Muscle of leg (tissue), 11 donors: ENCODE data around the gene VKORC1. TPM values are rescaled to one million over a fixed set of nuclear protein-coding genes. Genes with fewer than 3 reads are reported as not detected.
"Not testable (repeated sequence)": the region's sequence is repeated elsewhere in the genome, so short reads cannot be mapped to it uniquely, and the experiment has no call there.

Experiments
- DNase-seq: peaks from one replicate; pipeline ENCODE4 v3.0.0; 2013
- H3K27ac ChIP-seq: one replicate; pipeline ENCODE4 v1.5.1; 2013; ENCODE audit warnings: mild to moderate bottlenecking, low read length, control low read depth
- H3K27me3 ChIP-seq: one replicate; pipeline ENCODE4 v1.6.1; 2013; ENCODE audit warnings: low read length; ENCODE audit not compliant: control insufficient read depth, insufficient read depth
- H3K36me3 ChIP-seq: one replicate; pipeline ENCODE4 v1.6.1; 2013; ENCODE audit warnings: low read length; ENCODE audit not compliant: control insufficient read depth, insufficient read depth
- H3K4me1 ChIP-seq: one replicate; pipeline ENCODE4 v1.6.1; 2013; ENCODE audit warnings: low read length; ENCODE audit not compliant: control insufficient read depth, insufficient read depth
- H3K4me3 ChIP-seq: one replicate; pipeline ENCODE4 v1.5.1; 2013; ENCODE audit warnings: low read length, control low read depth
- H3K9me3 ChIP-seq: replicated peaks from 2 replicates; pipeline ENCODE4 v1.6.1; 2013; ENCODE audit warnings: low read depth, low read length; ENCODE audit not compliant: control insufficient read depth
- WGBS: methylation state at CpG from one replicate; pipeline ENCODE4 v1.1.5; 2013; ENCODE audit warnings: missing lambda C conversion rate; ENCODE audit not compliant: insufficient coverage; 5-methylcytosine and 5-hydroxymethylcytosine counted together
- polyA plus RNA-seq, 8 donors: library from polyadenylated mRNA; unstranded; fragments of 120-200 nt; gene quantifications; one replicate each; pipeline versions ENCODE4 v1.2.1 to v1.2.3, GENCODE V29; 2013; ENCODE audit warnings: inconsistent platforms in 1 of 8, low replicate concordance in 1 of 8; ENCODE audit not compliant: insufficient read length in 8 of 8, insufficient read depth in 1 of 8
- total RNA-seq: library from RNA; stranded (reverse); fragments of 120-200 nt; gene quantifications from one replicate; pipeline ENCODE4 v1.2.4, GENCODE V29; 2013

Gene VKORC1
- total and polyA plus RNA-seq, 9 donors, result 39.6 to 75.2 (median 61.3) TPM

DNA sequence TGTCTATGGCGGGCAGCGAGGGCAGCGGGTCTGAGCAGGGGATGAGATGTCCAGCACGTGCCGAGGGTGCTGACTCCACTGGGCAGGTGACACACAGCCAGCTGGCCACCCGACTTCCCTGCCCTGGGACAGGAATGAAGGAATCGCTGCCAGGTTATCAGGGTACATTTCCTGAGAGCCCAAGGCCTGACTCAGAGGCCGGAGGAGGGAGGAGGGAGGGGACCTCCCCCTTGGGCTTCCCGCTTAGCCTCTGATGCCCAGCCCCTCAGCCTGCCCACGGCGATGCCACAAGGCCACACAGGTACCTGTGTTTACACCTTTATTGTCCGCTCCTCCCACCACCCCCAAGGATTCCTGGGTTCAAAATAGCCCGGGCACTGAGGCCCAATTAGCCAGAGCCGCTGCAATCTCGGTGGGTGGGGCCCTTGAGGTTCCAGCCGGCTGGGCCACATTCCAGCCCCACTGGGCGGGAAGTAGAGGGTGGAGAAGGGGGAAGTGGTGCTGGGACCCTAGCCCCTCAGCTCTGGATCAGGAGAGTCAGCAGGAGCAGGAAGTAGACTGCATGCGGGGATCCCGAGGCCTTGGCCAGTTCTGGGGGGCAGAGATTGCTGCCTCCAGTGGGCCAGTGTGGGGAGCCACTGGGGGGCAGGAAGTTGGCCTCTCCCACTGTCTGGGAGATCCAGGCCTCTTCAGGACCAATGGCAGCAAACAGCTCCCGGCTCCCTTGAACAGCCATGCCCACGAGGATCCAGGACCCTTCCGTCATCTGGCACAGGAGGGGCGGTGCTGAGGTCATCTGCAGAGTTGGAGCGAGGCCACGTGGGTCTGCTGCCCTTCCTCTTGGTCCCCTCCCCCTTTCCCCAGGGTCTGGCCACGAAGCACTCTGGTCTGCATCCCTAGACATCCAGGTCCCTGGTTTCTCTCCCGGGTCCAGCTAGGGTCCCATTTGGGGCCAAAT, 44.3 kb upstream of the VKORC1 start:
- 49% methylated on average over 23 of the region's 27 CpGs for WGBS
- peaks cover 40% of the 10 kb centered on the region for H3K4me1 ChIP-seq
- no peak for DNase-seq
- H3K27ac ChIP-seq, result no peak overlapping the region
- no peaks in the 10 kb centered on the region for H3K9me3 ChIP-seq
- no peak overlapping the region for H3K4me3 ChIP-seq
- no peaks in the 10 kb centered on the region for H3K36me3 ChIP-seq
- peaks cover 2% of the 10 kb centered on the region for H3K27me3 ChIP-seq

- Histone ChIP-seq H3K4me1 (peaks cover 37% of the 10 kb centered on the region), H3K36me3 (peaks cover 11% of the 10 kb centered on the region)
- not testable (repeated sequence) for H3K27me3 ChIP-seq, H3K4me3 ChIP-seq, DNase-seq, H3K27ac ChIP-seq, H3K9me3 ChIP-seq
- WGBS, result 88% methylated on average over 11 of the region's 20 CpGs
Measured at GRCh38 chr16:31136822-31137499, 42.4 kb upstream of the VKORC1 start.

DNA sequence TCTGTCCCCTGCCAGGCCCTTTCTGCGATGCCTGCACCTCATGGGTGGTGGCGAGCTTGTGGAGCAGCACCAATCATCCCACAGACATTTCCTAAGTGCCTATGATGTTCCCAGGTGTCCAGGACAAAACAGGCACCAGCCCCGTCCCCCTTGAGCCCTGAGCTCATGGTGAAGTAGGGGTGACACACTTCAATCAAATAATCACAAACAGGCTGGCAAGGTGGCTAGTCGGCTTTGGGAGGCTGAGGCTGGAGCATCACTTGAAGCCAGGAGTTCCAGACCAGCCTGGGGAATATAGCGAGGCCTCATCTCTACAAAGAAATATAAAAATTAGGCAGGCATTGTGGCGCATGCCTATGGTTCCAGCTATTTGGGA, 41.7 kb upstream of the VKORC1 start:
- no peak for DNase-seq

DNA sequence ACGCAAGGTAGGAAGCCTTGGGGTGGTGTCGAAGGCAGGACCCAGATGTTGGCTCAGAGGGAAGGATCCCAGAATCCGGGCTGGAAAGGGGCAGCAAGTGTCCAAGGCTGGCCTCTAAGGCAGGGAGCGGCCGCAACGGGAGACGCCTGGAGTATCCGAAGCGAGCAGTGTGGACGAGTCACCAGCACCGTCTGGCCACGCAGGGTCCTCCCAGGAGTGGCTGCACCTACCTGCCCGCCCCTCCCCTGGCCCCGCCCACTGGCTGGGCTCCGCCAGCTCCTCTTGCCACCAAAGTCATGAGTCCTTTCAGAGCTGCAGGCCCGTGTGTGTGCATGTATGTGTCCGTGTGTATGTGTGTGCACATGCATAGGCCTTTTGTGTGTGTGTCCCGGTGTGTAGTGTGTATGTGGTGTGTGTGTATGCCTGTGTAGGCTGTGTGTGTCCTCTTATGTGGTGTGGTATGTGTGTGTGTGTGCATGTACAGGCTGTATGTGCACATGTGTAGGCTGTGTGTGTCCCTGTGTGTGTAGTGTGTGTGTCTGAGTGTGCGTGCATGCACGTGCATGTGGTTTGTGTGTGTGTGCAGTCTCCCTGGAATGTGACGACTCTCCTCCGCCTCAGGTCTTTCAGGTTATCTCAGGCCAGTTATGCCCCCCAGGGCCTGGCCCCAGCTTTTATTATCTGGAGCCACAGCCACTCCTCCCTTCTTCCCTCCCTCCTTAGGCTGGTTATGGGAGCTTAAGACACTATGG, 41.1 kb upstream of the VKORC1 start, which contains the start of gene PRSS8:
TSS of gene PRSS8 (minus strand) at position 193 of the 752 bp plus-strand sequence. CDS start 229 bp downstream, outside the sequence.
- no peak within 1 kb of the TSS for H3K4me3 ChIP-seq

More for the DNA sequence above, 41.7 kb upstream of the VKORC1 start:
- Histone ChIP-seq H3K4me1 (peaks cover 31% of the 10 kb centered on the region), H3K4me3 (no peak overlapping the region), H3K27me3 (peaks cover 2% of the 10 kb centered on the region), H3K9me3 (no peaks in the 10 kb centered on the region), H3K27ac (no peak overlapping the region), H3K36me3 (peaks cover 18% of the 10 kb centered on the region)
- WGBS, result no CpG with 5 or more reads among the region's 6 CpGs

DNA sequence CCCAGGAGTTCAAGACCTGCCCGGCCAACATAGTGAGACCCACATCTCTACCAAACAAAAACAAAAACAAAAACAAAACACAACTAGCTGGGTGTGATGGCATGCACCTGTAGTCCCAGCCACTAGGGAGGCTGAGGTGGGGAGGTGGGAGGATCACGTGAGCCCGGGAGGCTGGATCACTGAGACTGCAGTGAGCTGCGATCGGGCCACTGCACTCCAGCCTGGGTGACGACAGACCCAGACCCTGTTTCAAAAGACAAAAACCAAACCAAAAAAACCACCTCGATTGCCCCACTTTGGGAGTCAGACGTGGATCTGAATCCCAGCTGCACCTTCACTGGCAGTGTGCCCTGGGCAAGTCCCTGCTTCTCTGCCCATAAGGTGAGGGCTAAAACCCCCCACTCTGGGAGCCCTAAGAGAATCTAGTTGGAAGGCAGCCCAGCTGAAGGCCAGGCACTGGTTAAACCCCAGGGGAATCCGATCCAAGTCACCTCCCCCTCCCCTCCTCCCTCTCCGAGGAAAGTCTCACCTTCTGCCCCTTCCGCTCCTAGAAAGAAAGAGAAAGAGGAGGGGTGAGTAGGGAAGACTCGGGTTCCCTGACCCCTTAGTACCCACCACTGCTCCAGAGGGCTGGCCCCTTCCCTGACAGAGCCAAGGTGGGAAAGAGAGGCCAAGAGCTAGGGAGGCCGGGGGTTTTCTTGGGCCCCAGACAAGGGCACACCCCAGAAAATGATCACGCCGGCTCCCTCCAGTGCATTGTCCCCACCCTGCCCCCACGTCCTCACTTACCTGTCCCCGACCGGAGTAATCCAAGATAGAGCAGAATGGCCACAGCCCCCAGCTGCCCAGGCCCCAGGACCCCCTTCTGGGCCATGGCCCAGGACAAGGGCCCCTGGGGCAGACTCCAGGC, 40.3 kb upstream of the VKORC1 start:
- H3K27me3 ChIP-seq, result peaks cover 2% of the 10 kb centered on the region
- peaks cover 23% of the 10 kb centered on the region for H3K4me1 ChIP-seq
- no peak overlapping the region for H3K4me3 ChIP-seq
- H3K27ac ChIP-seq, result no peak overlapping the region
- H3K9me3 ChIP-seq, result no peaks in the 10 kb centered on the region
- 20% methylated on average over 1 of the region's 18 CpGs for WGBS
- peak; percentile 30 for DNase-seq
- peaks cover 32% of the 10 kb centered on the region for H3K36me3 ChIP-seq

More for the DNA sequence above, 41.1 kb upstream of the VKORC1 start, which contains the start of gene PRSS8:
- peaks cover 23% of the 10 kb centered on the region for H3K36me3 ChIP-seq
- WGBS, result 20% methylated on average over 18 of the region's 22 CpGs
- no peaks in the 10 kb centered on the region for H3K9me3 ChIP-seq
- peaks cover 25% of the 10 kb centered on the region for H3K4me1 ChIP-seq
- no peak within 1 kb of the TSS for H3K27ac ChIP-seq
- peaks cover 2% of the 10 kb centered on the region for H3K27me3 ChIP-seq
- peak; percentile 4 for DNase-seq

- H3K9me3 ChIP-seq, result no peaks in the 10 kb centered on the region
- 43% methylated on average over 3 of the region's 5 CpGs for WGBS
- H3K27ac ChIP-seq, result no peak overlapping the region
- H3K27me3 ChIP-seq, result peaks cover 2% of the 10 kb centered on the region
- no peak overlapping the region for H3K4me3 ChIP-seq
- H3K36me3 ChIP-seq, result peaks cover 39% of the 10 kb centered on the region
- peaks cover 23% of the 10 kb centered on the region for H3K4me1 ChIP-seq
- peak; percentile 27 for DNase-seq
Measured at GRCh38 chr16:31134091-31134571, 39.5 kb upstream of the VKORC1 start.

DNA sequence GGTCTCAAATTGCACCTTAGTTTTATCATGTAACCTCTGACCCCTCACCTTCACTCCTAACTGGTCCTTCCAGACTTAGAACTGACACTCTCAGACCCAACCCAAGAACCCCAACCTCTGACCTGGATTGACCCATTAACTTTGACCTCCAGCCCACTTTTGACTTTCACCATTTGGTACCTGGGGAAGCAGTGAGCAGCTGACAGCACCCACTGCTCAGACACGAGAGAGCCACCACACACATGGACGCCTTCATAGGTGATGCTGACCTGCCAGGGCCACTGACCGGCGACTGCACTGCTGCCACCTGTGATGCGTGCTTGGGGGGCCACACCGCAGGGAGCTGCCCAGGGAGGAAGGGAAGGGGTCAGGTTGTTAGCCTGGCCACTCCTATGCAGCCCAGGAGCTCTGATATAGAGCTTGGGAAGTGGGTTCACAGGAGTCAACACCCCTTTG, 38.5 kb upstream of the VKORC1 start:
- H3K4me1 ChIP-seq, result peaks cover 16% of the 10 kb centered on the region
- H3K36me3 ChIP-seq, result peaks cover 48% of the 10 kb centered on the region

DNA sequence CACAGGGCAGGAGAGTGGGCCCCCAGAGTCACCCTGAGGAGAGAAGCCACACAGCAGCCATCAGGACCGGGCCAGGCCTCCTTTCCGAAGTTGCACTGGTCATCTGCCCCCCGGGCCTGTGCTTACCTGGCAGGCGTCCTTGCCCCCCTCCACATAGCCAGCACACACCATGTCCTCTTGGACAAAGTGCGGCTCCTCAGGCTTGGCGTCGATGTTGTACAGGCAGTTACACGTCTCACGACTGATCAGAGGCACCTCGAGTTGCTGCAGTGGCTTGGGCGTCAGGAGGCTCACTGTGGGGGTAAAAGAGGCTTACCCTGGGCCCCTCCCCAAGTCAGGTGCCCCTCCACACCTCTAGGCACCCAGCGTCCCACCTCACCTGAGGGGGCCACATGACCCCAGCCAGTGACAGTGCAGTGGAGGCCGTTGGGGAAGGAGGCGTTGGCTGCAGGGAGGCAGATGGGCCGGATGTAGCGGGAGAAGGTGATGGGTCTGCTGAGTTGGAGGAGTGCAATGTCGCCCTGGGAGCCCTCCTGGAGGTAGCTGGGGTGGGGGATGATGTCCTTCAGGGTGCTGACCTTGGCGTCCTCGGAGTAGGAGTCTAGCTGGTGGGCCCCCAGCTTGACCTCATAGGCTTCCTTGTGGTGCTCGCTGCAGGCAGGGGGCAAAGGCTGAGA, 37.8 kb upstream of the VKORC1 start:
- peak; percentile 6 for DNase-seq
- no peak overlapping the region for H3K27ac ChIP-seq
- peaks cover 2% of the 10 kb centered on the region for H3K27me3 ChIP-seq
- no peak overlapping the region for H3K4me3 ChIP-seq
- WGBS, result 77% methylated on average over 15 of the region's 20 CpGs
- H3K4me1 ChIP-seq, result peaks cover 16% of the 10 kb centered on the region
- no peaks in the 10 kb centered on the region for H3K9me3 ChIP-seq
- peaks cover 55% of the 10 kb centered on the region for H3K36me3 ChIP-seq

More for the DNA sequence above, 38.5 kb upstream of the VKORC1 start:
- Histone ChIP-seq H3K27me3 (peaks cover 2% of the 10 kb centered on the region), H3K27ac (no peak overlapping the region), H3K9me3 (no peaks in the 10 kb centered on the region), H3K4me3 (no peak overlapping the region)
- DNase-seq, result peak; percentile 6
- WGBS, result no CpG with 5 or more reads among the region's 6 CpGs
